KMS-11 (cell line): ENCODE data around the gene CHAT.

Experiments used
- H2AFZ ChIP-seq: fragments of 200-600 bp; sonication (generic); 2 replicates; pipeline ENCODE4 v1.6.1; 2016; ENCODE audit warnings: antibody characterized with exemption, mixed run types, low read depth
- H3K27ac ChIP-seq: fragments of 200-600 bp; sonication (generic); 2 replicates; pipeline ENCODE4 v1.6.1; 2016; ENCODE audit warnings: mild to moderate bottlenecking, mixed run types
- H3K27me3 ChIP-seq: fragments of 200-600 bp; sonication (generic); 2 replicates; pipeline ENCODE4 v1.6.1; 2017; ENCODE audit warnings: mild to moderate bottlenecking, low read depth, mixed run types, moderate library complexity; ENCODE audit not compliant: insufficient read depth
- H3K36me3 ChIP-seq: fragments of 200-600 bp; sonication (generic); 2 replicates; pipeline ENCODE4 v1.6.1; 2017; ENCODE audit warnings: mild to moderate bottlenecking, mixed run types; ENCODE audit not compliant: insufficient read depth
- H3K4me1 ChIP-seq: fragments of 200-600 bp; sonication (generic); 2 replicates; pipeline ENCODE4 v1.6.1; 2016; ENCODE audit warnings: mild to moderate bottlenecking, low read depth, mixed run types; ENCODE audit not compliant: poor library complexity, severe bottlenecking
- H3K4me2 ChIP-seq: fragments of 200-600 bp; sonication (generic); 2 replicates; pipeline ENCODE4 v1.7.0; 2016; ENCODE audit warnings: mild to moderate bottlenecking, mixed run types
- H3K4me3 ChIP-seq: fragments of 200-600 bp; sonication (generic); IDR thresholded peaks from 2 replicates; pipeline ENCODE4 v1.6.1; 2017; ENCODE audit warnings: low read depth, low read length, mixed read lengths; ENCODE audit not compliant: insufficient read depth
- H3K79me2 ChIP-seq: fragments of 200-600 bp; sonication (generic); 2 replicates; pipeline ENCODE4 v1.6.1; 2016; ENCODE audit warnings: low read depth, mixed run types; ENCODE audit not compliant: insufficient read depth
- H3K9ac ChIP-seq: fragments of 200-600 bp; sonication (generic); 2 replicates; pipeline ENCODE4 v1.6.1; 2016; ENCODE audit warnings: mild to moderate bottlenecking, mixed run types
- H4K20me1 ChIP-seq: fragments of 200-600 bp; sonication (generic); 2 replicates; pipeline ENCODE4 v1.6.1; 2016; ENCODE audit warnings: mild to moderate bottlenecking, mixed run types; ENCODE audit not compliant: insufficient read depth
- CTCF ChIP-seq: fragments of 200-600 bp; sonication (generic); conservative IDR thresholded peaks from 2 replicates; pipeline ENCODE4 v1.6.1; 2017; ENCODE audit warnings: low read depth, mild to moderate bottlenecking, antibody characterized with exemption, low read length, moderate library complexity, mixed read lengths

Gene CHAT

GRCh38 chr10:49602380-49603023 is 11.3 kb upstream of the CHAT start:
- Histone ChIP-seq H4K20me1 (no peaks in the 10 kb centered on the region), H2AFZ (no peak overlapping the region), H3K4me1 (no peaks in the 10 kb centered on the region), H3K79me2 (no peaks in the 10 kb centered on the region), H3K4me2 (no peak overlapping the region), H3K4me3 (no peak overlapping the region), H3K27me3 (no peaks in the 10 kb centered on the region), H3K27ac (no peak overlapping the region), H3K9ac (no peak overlapping the region), H3K36me3 (no peaks in the 10 kb centered on the region)
- no peak for TF ChIP-seq CTCF

- Histone ChIP-seq H3K4me3 (no peak overlapping the region), H2AFZ (no peak overlapping the region), H3K27ac (no peak overlapping the region), H4K20me1 (no peaks in the 10 kb centered on the region), H3K4me1 (no peaks in the 10 kb centered on the region), H3K27me3 (no peaks in the 10 kb centered on the region), H3K36me3 (no peaks in the 10 kb centered on the region), H3K79me2 (no peaks in the 10 kb centered on the region), H3K9ac (no peak overlapping the region), H3K4me2 (no peak overlapping the region)
- TF ChIP-seq CTCF = no peak
Measured at GRCh38 chr10:49605216-49605938, 8.5 kb upstream of the CHAT start.

GRCh38 chr10:49605939-49606509 is 7.8 kb upstream of the CHAT start:
- no peak for TF ChIP-seq CTCF
- H4K20me1 ChIP-seq = no peaks in the 10 kb centered on the region
- no peak overlapping the region for H3K9ac ChIP-seq
- H2AFZ ChIP-seq = no peak overlapping the region
- no peaks in the 10 kb centered on the region for H3K4me1 ChIP-seq
- H3K27me3 ChIP-seq = no peaks in the 10 kb centered on the region
- H3K27ac ChIP-seq = no peak overlapping the region
- no peak overlapping the region for H3K4me3 ChIP-seq
- no peak overlapping the region for H3K4me2 ChIP-seq
- H3K36me3 ChIP-seq = no peaks in the 10 kb centered on the region
- H3K79me2 ChIP-seq = no peaks in the 10 kb centered on the region

GRCh38 chr10:49606981-49607535 is 6.8 kb upstream of the CHAT start:
- Histone ChIP-seq H3K4me3 (no peak overlapping the region), H3K27me3 (no peaks in the 10 kb centered on the region), H3K4me2 (no peak overlapping the region), H3K79me2 (no peaks in the 10 kb centered on the region), H4K20me1 (no peaks in the 10 kb centered on the region), H3K9ac (no peak overlapping the region), H3K27ac (no peak overlapping the region), H3K4me1 (no peaks in the 10 kb centered on the region), H3K36me3 (no peaks in the 10 kb centered on the region), H2AFZ (no peak overlapping the region)
- TF ChIP-seq CTCF = no peak
